Measurements from ENCODE around the gene IL20RA. TPM values are rescaled to one million over a fixed set of nuclear protein-coding genes. Genes with fewer than 3 reads are reported as not detected.

IL20RA gene
- total and polyA plus RNA-seq, 2 experiments from 2014 or later, result 0.71 to 0.86 TPM

- Histone ChIP-seq H3K4me1 (ENCODE audit: low read depth) (peaks cover 6% of the 10 kb centered on the region), H3K27me3 (no peaks in the 10 kb centered on the region), H3K9me3 (ENCODE audit: low read depth) (no peaks in the 10 kb centered on the region), H3K36me3 (no peaks in the 10 kb centered on the region), H3K27ac (no peak overlapping the region), H3K4me3 (no peak overlapping the region)
- TF ChIP-seq, protein P1, sequence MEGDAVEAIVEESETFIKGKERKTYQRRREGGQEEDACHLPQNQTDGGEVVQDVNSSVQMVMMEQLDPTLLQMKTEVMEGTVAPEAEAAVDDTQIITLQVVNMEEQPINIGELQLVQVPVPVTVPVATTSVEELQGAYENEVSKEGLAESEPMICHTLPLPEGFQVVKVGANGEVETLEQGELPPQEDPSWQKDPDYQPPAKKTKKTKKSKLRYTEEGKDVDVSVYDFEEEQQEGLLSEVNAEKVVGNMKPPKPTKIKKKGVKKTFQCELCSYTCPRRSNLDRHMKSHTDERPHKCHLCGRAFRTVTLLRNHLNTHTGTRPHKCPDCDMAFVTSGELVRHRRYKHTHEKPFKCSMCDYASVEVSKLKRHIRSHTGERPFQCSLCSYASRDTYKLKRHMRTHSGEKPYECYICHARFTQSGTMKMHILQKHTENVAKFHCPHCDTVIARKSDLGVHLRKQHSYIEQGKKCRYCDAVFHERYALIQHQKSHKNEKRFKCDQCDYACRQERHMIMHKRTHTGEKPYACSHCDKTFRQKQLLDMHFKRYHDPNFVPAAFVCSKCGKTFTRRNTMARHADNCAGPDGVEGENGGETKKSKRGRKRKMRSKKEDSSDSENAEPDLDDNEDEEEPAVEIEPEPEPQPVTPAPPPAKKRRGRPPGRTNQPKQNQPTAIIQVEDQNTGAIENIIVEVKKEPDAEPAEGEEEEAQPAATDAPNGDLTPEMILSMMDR (IDR thresholded peaks at IDR 0.05; ENCODE audit: low read depth, low read length), result no peak
- DNase-seq (ENCODE audit: low read depth in 1 of 2, low spot score in 1 of 2), result no peak
These were observed 50.0 kb downstream of the IL20RA start for GRCh38 chr6:136994782-136995181.

DNA sequence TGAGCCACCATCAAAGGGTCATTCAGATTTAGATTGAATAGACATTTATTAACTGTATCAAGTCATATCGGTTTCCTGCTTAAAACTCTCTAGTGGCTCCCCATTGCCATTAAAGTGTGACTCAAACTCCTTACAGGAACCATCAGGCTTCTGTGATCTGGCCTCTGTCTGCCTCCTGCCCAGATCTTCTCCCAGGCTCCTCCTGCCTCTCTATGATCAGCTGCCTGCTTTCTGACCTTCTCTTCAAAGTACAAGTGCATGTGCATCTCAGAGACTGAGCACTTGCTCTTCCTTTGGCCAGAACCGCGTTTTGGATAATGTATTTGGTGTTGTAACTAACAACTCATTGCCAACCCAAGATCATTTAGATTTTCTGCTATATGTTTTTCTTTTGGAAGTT lies 52.7 kb downstream of the IL20RA start:
- no peak for DNase-seq (ENCODE audit: low read depth in 1 of 2, low spot score in 1 of 2)
- H3K27me3 ChIP-seq, result no peaks in the 10 kb centered on the region
- H3K4me3 ChIP-seq, result no peak overlapping the region
- H3K27ac ChIP-seq, result no peak overlapping the region
- no peaks in the 10 kb centered on the region for H3K9me3 ChIP-seq (ENCODE audit: low read depth)
- TF ChIP-seq, protein P1 (IDR thresholded peaks at IDR 0.05; ENCODE audit: low read depth, low read length), result no peak
- H3K4me1 ChIP-seq (ENCODE audit: low read depth), result peaks cover 10% of the 10 kb centered on the region
- H3K36me3 ChIP-seq, result no peaks in the 10 kb centered on the region

DNA sequence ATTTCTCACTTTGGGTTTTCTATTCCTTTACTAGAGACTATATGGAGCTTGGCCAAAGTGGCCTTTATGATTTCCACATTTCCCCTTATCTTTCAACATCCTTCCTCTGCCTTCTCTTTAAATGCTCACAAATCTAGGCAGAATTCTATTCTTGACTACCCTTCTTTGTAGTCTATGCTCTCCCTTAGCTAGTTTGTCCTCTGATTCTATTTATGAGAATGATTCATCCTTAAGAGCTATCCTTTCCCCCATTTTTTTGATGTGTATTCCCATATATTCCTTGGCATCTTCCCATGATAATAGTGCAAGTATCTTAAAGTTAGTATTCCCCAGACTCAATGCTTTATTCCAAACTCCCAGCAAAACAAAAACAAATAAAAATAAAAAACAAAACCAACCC lies 53.1 kb downstream of the IL20RA start:
- Histone ChIP-seq H3K27ac (no peak overlapping the region), H3K27me3 (no peaks in the 10 kb centered on the region), H3K4me3 (no peak overlapping the region), H3K9me3 (ENCODE audit: low read depth) (no peaks in the 10 kb centered on the region), H3K4me1 (ENCODE audit: low read depth) (peaks cover 10% of the 10 kb centered on the region), H3K36me3 (no peaks in the 10 kb centered on the region)
- TF ChIP-seq, protein P1 (IDR thresholded peaks at IDR 0.05; ENCODE audit: low read depth, low read length), result no peak
- DNase-seq (ENCODE audit: low read depth in 1 of 2, low spot score in 1 of 2), result peak in 1 of 2 donors; percentile 25

DNA sequence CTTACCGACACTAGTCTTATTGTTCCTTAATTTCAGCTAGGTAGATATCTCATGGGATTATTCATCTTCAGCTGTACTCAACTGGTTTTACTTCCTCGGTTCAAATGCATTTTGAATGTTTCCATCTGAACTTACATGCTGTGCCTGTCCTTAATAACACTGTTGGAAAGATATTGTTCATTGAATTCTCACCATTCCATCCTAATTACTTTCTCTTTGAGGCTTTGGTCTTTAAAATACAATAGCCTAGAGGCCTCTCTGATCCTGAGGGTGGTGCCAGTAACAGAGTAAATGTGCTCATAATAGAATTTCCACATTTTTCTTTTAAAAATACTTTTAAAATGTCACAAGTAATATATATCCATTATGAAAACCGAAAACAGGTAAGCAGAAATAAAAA lies 54.0 kb downstream of the IL20RA start:
- H3K27ac ChIP-seq, result no peak overlapping the region
- no peaks in the 10 kb centered on the region for H3K36me3 ChIP-seq
- no peak overlapping the region for H3K4me3 ChIP-seq
- DNase-seq (ENCODE audit: low read depth in 1 of 2, low spot score in 1 of 2), result no peak
- H3K9me3 ChIP-seq (ENCODE audit: low read depth), result no peaks in the 10 kb centered on the region
- TF ChIP-seq, protein P1 (IDR thresholded peaks at IDR 0.05; ENCODE audit: low read depth, low read length), result no peak
- H3K27me3 ChIP-seq, result no peaks in the 10 kb centered on the region
- H3K4me1 ChIP-seq (ENCODE audit: low read depth), result peaks cover 10% of the 10 kb centered on the region

DNA sequence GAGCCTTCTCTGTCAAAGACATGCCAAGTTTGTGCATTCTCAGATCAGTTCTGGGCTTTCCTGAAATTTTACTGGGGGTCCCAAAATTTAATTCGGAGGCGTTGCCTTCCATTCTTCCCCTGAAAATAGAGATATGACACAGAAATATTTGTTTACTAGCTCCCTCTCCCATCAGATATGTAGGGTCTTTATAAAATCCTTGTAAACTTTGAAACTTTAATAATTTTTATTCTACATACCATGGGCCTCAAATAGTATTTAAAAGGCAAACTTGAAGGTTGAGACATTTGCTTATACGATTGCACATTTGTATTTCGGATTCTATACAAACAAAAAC lies 54.6 kb downstream of the IL20RA start:
- H3K36me3 ChIP-seq, result no peaks in the 10 kb centered on the region

More for the DNA sequence above, 54.6 kb downstream of the IL20RA start:
- no peak for DNase-seq (ENCODE audit: low read depth in 1 of 2, low spot score in 1 of 2)
- Histone ChIP-seq H3K27me3 (no peaks in the 10 kb centered on the region), H3K27ac (no peak overlapping the region), H3K9me3 (ENCODE audit: low read depth) (no peaks in the 10 kb centered on the region), H3K4me1 (ENCODE audit: low read depth) (peaks cover 10% of the 10 kb centered on the region), H3K4me3 (peak overlapping the region; percentile 45)
- TF ChIP-seq, protein P1 (IDR thresholded peaks at IDR 0.05; ENCODE audit: low read depth, low read length), result no peak

All from cardiac muscle cell (in vitro differentiated cells and primary cell).